Liver (tissue), 9 donors: ENCODE results near the gene NLRP6. TPM values are rescaled to one million over a fixed set of nuclear protein-coding genes. Genes with fewer than 3 reads are reported as not detected.

ENCODE experiments used
- DNase-seq: peaks from one replicate; pipeline ENCODE4 v3.0.0-alpha.2; 2017; ENCODE audit warnings: low spot score
- H3K27ac ChIP-seq, 2 donors: one replicate each; pipeline ENCODE4 v1.7.0; 2013; ENCODE audit warnings: inconsistent platforms in 2 of 2, low read length in 2 of 2, control low read depth in 1 of 2, low read depth in 1 of 2, mild to moderate bottlenecking in 1 of 2
- H3K27me3 ChIP-seq, 4 donors: one replicate each; pipeline versions ENCODE4 v1.6.1 to v1.7.0; 2013; ENCODE audit warnings: low read length in 3 of 4, inconsistent platforms in 1 of 4, mild to moderate bottlenecking in 1 of 4, moderate library complexity in 1 of 4; ENCODE audit not compliant: control insufficient read depth in 4 of 4, insufficient read depth in 4 of 4
- H3K36me3 ChIP-seq, 4 donors: one replicate each; pipeline versions ENCODE4 v1.6.1 to v1.7.0; 2013; ENCODE audit warnings: low read length in 3 of 4, mild to moderate bottlenecking in 3 of 4, low read depth in 1 of 4, moderate library complexity in 1 of 4; ENCODE audit not compliant: control insufficient read depth in 4 of 4, insufficient read depth in 3 of 4
- H3K4me1 ChIP-seq, 4 donors: one replicate each; pipeline versions ENCODE4 v1.6.1 to v1.7.0; 2013; ENCODE audit warnings: low read length in 3 of 4, mild to moderate bottlenecking in 3 of 4, moderate library complexity in 1 of 4; ENCODE audit not compliant: control insufficient read depth in 4 of 4, insufficient read depth in 4 of 4
- H3K4me3 ChIP-seq, 3 donors: one replicate each; pipeline versions ENCODE4 v1.6.1 to v1.7.0; 2013; ENCODE audit warnings: low read length in 3 of 3, control low read depth in 1 of 3, low read depth in 1 of 3, mild to moderate bottlenecking in 1 of 3
- H3K9ac ChIP-seq, 2 donors: one replicate each; pipeline ENCODE4 v1.7.0; 2013; ENCODE audit warnings: low read length in 2 of 2, mild to moderate bottlenecking in 2 of 2, moderate library complexity in 2 of 2, control low read depth in 1 of 2, low read depth in 1 of 2
- H3K9me3 ChIP-seq, 4 donors: one replicate each; pipeline versions ENCODE4 v1.6.1 to v1.7.0; 2013; ENCODE audit warnings: low read length in 3 of 4; ENCODE audit not compliant: control insufficient read depth in 4 of 4
- ATF3 ChIP-seq: IDR thresholded peaks from 2 replicates; pipeline ENCODE4 v1.6.1; 2016; ENCODE audit warnings: antibody characterized with exemption
- CTCF ChIP-seq: fragments of 150-350 bp; IDR thresholded peaks from 2 replicates; pipeline ENCODE4 v1.5.1; 2017; ENCODE audit warnings: improper control_type of control experiment, low read depth, low read length; ENCODE audit not compliant: missing input control
- EGR1 ChIP-seq, 2 donors: IDR thresholded peaks; 2 replicates each; pipeline ENCODE4 v1.6.1; 2016 to 2018; ENCODE audit warnings: antibody characterized with exemption in 2 of 2, low read depth in 2 of 2
- FOXA1 ChIP-seq: IDR thresholded peaks from 2 replicates; pipeline ENCODE4 v1.6.1; 2016; ENCODE audit warnings: antibody characterized with exemption
- FOXA2 ChIP-seq: IDR thresholded peaks from 2 replicates; pipeline ENCODE4 v1.6.1; 2016; ENCODE audit warnings: antibody characterized with exemption
- GABPA ChIP-seq, 2 donors: IDR thresholded peaks in 1 of 2; conservative IDR thresholded peaks in 1 of 2; 2 replicates each; pipeline ENCODE4 v1.6.1; 2016; ENCODE audit warnings: antibody characterized with exemption in 2 of 2, mild to moderate bottlenecking in 1 of 2, moderate library complexity in 1 of 2
- HNF4A ChIP-seq, 2 donors: conservative IDR thresholded peaks; 2 replicates each; pipeline ENCODE4 v1.6.1; 2016; ENCODE audit warnings: antibody characterized with exemption in 2 of 2, mild to moderate bottlenecking in 2 of 2
- HNF4G ChIP-seq: IDR thresholded peaks from 2 replicates; pipeline ENCODE4 v1.6.1; 2016; ENCODE audit warnings: antibody characterized with exemption
- JUND ChIP-seq, 2 donors: IDR thresholded peaks; 2 replicates each; pipeline ENCODE4 v1.6.1; 2016; ENCODE audit warnings: antibody characterized with exemption in 2 of 2
- NR2F2 ChIP-seq: IDR thresholded peaks from 2 replicates; pipeline ENCODE4 v1.6.1; 2016; ENCODE audit warnings: antibody characterized with exemption
- RAD21 ChIP-seq, 2 donors: IDR thresholded peaks; 2 replicates each; pipeline ENCODE4 v1.6.1; 2016; ENCODE audit warnings: antibody characterized with exemption in 2 of 2, mild to moderate bottlenecking in 2 of 2
- RXRA ChIP-seq, 2 donors: IDR thresholded peaks; 2 replicates each; pipeline ENCODE4 v1.6.1; 2017 to 2018; ENCODE audit warnings: antibody characterized with exemption in 2 of 2, mild to moderate bottlenecking in 1 of 2
- SP1 ChIP-seq: IDR thresholded peaks from 2 replicates; pipeline ENCODE4 v1.6.1; 2018; ENCODE audit warnings: antibody characterized with exemption, mild to moderate bottlenecking
- TAF1 ChIP-seq: conservative IDR thresholded peaks from 2 replicates; pipeline ENCODE4 v1.6.1; 2016; ENCODE audit warnings: antibody characterized with exemption, mild to moderate bottlenecking
- YY1 ChIP-seq: IDR thresholded peaks from 2 replicates; pipeline ENCODE4 v1.6.1; 2016; ENCODE audit warnings: antibody characterized with exemption, mild to moderate bottlenecking
- ZBTB33 ChIP-seq: IDR thresholded peaks from 2 replicates; pipeline ENCODE4 v1.6.1; 2016; ENCODE audit warnings: antibody characterized with exemption
- WGBS: extraction: QIAGEN DNeasy Blood & Tissue Kit; methylation state at CpG from one replicate; pipeline ENCODE4 v1.1.7; 2013; 5-methylcytosine and 5-hydroxymethylcytosine counted together
- polyA plus RNA-seq, 2 donors: library from polyadenylated mRNA; stranded (reverse) in 1 of 2; unstranded in 1 of 2; fragments of 200-250 nt in 1 of 2; fragments of >200 nt in 1 of 2; fragmentation: Nextera tagmentation in 1 of 2; extraction: Ambion mirVana in 1 of 2; gene quantifications; one replicate each; pipeline versions ENCODE4 v1.2.1 to v1.2.3, GENCODE V29; 2013 to 2015
- total RNA-seq, 2 donors: library from RNA; depleted of rRNA; stranded (reverse); fragments of >200 nt; gene quantifications; one replicate each; pipeline ENCODE4 v1.2.3, GENCODE V29; 2014
- donor health status: healthy.
- donor health status: healthy.
- donor health status: healthy.
- donor health status: healthy.
- donor health status: healthy.

The NLRP6 gene
- total and polyA plus RNA-seq, 4 donors, result 0.05 to 5.7 (median 0.97) TPM

GRCh38 chr11:251550-251949, 26.7 kb upstream of the NLRP6 start:
- Histone ChIP-seq H3K9me3 (no peaks in the 10 kb centered on the region), H3K4me3 (no peak overlapping the region), H3K9ac (no peak overlapping the region), H3K36me3 (peaks cover 14 to 64% (median 30%) of the 10 kb centered on the region in 4 donors), H3K27me3 (no peaks in the 10 kb centered on the region), H3K4me1 (no peaks in the 10 kb centered on the region), H3K27ac (no peak overlapping the region)
- no peak for DNase-seq
- TF ChIP-seq JUND (IDR thresholded peaks at IDR 0.05), result no peak
- no peak for TF ChIP-seq EGR1 (IDR thresholded peaks at IDR 0.05; ENCODE audit: low read depth in 2 of 2)
- no peak for TF ChIP-seq SP1
- no peak for TF ChIP-seq FOXA1
- no peak for TF ChIP-seq GABPA (IDR thresholded peaks at IDR 0.05 in 1 of 2, conservative IDR thresholded peaks at IDR 0.05 in 1 of 2)
- TF ChIP-seq FOXA2, result no peak
- TF ChIP-seq RAD21 (IDR thresholded peaks at IDR 0.05), result no peak
- TF ChIP-seq ZBTB33, result no peak
- TF ChIP-seq TAF1, result no peak
- no peak for TF ChIP-seq ATF3
- no peak for TF ChIP-seq HNF4G
- no peak for TF ChIP-seq HNF4A (conservative IDR thresholded peaks at IDR 0.05)
- TF ChIP-seq RXRA (IDR thresholded peaks at IDR 0.05), result no peak
- TF ChIP-seq YY1, result no peak
- 87% methylated on average over 10 of the region's 10 CpGs for WGBS

- Histone ChIP-seq H3K9ac (no peak overlapping the region), H3K4me3 (no peak overlapping the region), H3K27ac (no peak overlapping the region), H3K9me3 (no peaks in the 10 kb centered on the region), H3K4me1 (no peaks in the 10 kb centered on the region), H3K36me3 (peaks cover 10 to 54% (median 27%) of the 10 kb centered on the region in 4 donors), H3K27me3 (no peaks in the 10 kb centered on the region)
- TF ChIP-seq NR2F2 (no peak), GABPA (IDR thresholded peaks at IDR 0.05 in 1 of 2, conservative IDR thresholded peaks at IDR 0.05 in 1 of 2) (no peak), HNF4A (conservative IDR thresholded peaks at IDR 0.05) (no peak), FOXA2 (no peak), EGR1 (IDR thresholded peaks at IDR 0.05; ENCODE audit: low read depth in 2 of 2) (no peak), ATF3 (no peak)
- WGBS, result 92% methylated on average over 8 of the region's 8 CpGs
- DNase-seq, result no peak
Observed at GRCh38 chr11:252666-253065, 25.5 kb upstream of the NLRP6 start.

GRCh38 chr11:253160-253885, 24.9 kb upstream of the NLRP6 start:
- H3K4me3 ChIP-seq, result no peak overlapping the region
- H3K27ac ChIP-seq, result no peak overlapping the region
- WGBS, result 84% methylated on average over 13 of the region's 13 CpGs
- peaks cover 6 to 48% (median 24%) of the 10 kb centered on the region in 4 donors for H3K36me3 ChIP-seq
- no peaks in the 10 kb centered on the region for H3K27me3 ChIP-seq
- no peaks in the 10 kb centered on the region for H3K4me1 ChIP-seq
- TF ChIP-seq HNF4G (no peak), EGR1 (IDR thresholded peaks at IDR 0.05; ENCODE audit: low read depth in 2 of 2) (no peak), SP1 (no peak), RXRA (IDR thresholded peaks at IDR 0.05) (no peak), ATF3 (no peak), JUND (IDR thresholded peaks at IDR 0.05) (no peak), YY1 (no peak), CTCF (no peak), ZBTB33 (no peak)
- H3K9ac ChIP-seq, result no peak overlapping the region
- H3K9me3 ChIP-seq, result no peaks in the 10 kb centered on the region
- no peak for DNase-seq
